ENCODE measurements around the gene PRUNE2.

Gene PRUNE2

GRCh38 chr9:76913467-76913866, 7.6 kb upstream of the PRUNE2 start:
- Mint-ChIP-seq H3K36me3 (ENCODE audit: low read depth) (no peaks in the 10 kb centered on the region), H3K4me1 (ENCODE audit: low read depth) (no peaks in the 10 kb centered on the region), H3K27ac (no peak overlapping the region), H3K9me3 (no peaks in the 10 kb centered on the region), H3K27me3 (peaks cover 34% of the 10 kb centered on the region), H3K4me3 (no peak overlapping the region)

DNA sequence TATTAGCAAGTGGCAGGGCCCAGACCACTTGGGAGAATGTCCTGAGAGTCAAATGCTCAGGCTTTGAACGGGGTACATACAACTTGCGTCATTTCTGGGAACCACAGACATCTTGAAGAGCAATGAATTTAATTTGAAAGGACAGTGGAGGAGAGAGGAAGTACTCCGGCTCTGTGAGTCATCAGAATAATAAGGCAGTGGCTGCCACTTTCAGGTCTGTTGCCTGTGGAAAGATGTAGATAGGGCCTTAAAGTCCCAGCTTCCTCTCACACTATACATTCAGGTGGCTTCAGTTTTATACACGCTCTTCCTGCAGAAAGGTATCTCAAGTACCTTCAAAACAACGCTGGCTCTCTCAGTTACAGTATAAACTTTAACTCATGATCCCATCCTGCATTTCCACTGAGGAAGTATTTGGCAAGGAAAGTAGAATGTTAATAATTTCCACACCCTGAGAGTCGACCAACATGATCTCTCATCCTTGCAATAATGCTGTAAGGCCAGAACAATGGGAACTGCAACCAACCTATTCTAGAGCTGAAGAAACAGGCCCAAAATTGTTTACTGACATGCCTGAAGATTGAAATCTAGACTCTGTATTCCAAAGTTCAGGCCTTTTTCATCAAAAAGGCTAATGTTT, 6.8 kb upstream of the PRUNE2 start:
- peak overlapping the region; percentile 15 for H3K27ac Mint-ChIP-seq

DNA sequence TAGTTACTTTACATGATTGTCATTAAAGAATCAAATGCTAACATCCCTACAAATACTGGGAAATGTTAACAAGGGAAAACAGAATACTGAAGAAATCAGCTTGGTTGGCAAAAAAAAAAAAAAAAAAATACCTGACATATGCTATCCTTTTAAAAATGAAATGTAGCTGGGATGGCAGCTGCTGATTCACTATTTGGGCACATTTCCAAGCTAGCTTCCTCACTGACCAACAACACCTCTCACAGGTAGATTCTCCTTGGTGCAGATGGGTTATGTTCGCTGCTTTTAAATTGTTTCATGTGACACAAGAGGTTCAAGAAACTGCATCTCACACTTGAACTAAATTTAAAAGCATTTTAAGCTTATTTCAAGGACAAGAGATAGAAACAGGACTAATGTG, 6.1 kb upstream of the PRUNE2 start:
- no peaks in the 10 kb centered on the region for H3K4me1 Mint-ChIP-seq (ENCODE audit: low read depth)
- no peaks in the 10 kb centered on the region for H3K9me3 Mint-ChIP-seq
- peaks cover 40% of the 10 kb centered on the region for H3K27me3 Mint-ChIP-seq
- no peaks in the 10 kb centered on the region for H3K36me3 Mint-ChIP-seq (ENCODE audit: low read depth)
- no peak overlapping the region for H3K27ac Mint-ChIP-seq
- no peak overlapping the region for H3K4me3 Mint-ChIP-seq

More for the DNA sequence above, 6.8 kb upstream of the PRUNE2 start:
- Mint-ChIP-seq H3K36me3 (ENCODE audit: low read depth) (no peaks in the 10 kb centered on the region), H3K9me3 (no peaks in the 10 kb centered on the region), H3K27me3 (peaks cover 35% of the 10 kb centered on the region), H3K4me1 (ENCODE audit: low read depth) (no peaks in the 10 kb centered on the region), H3K4me3 (no peak overlapping the region)

DNA sequence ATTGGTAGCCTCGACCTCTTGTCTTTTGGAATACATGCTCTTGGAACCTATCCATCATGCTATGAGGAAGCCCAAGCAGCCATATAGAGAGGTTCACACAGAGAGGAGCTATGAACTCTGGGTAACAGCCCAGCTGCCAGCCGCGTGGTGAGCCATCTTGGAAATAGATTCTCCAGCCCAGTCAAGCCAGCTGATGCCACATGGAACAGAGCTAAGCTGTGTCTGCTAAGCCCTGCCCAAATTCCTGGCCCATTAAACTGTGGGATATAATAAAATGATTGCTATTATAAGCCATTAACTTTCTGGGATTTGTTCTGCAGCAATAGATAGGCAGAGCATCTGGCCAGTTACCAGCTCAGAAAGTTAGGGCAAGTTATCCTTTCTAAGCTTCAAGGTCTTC, 4.9 kb upstream of the PRUNE2 start:
- Mint-ChIP-seq H3K36me3 (ENCODE audit: low read depth) (no peaks in the 10 kb centered on the region), H3K4me3 (no peak overlapping the region), H3K9me3 (no peaks in the 10 kb centered on the region), H3K27me3 (peaks cover 36% of the 10 kb centered on the region), H3K4me1 (ENCODE audit: low read depth) (no peaks in the 10 kb centered on the region), H3K27ac (no peak overlapping the region)

DNA sequence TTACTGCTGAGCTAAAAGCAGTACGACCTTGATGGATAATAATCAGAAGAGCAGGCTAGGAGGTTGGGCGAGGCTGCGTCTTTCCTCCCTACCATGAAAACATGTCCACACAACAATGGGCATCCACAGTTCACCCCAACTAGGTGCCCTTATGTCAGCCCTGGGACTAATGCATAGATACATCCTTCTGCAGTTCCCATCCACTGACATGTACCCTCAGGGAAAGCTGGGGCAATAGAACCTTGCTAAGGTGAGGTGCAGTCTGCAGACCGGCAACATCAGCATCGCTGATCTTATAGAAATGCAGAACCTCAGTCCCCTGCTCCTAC, 697 bp upstream of the PRUNE2 start:
- Mint-ChIP-seq H3K27ac (no peak overlapping the region), H3K4me3 (no peak overlapping the region), H3K36me3 (ENCODE audit: low read depth) (no peaks in the 10 kb centered on the region), H3K27me3 (peaks cover 48% of the 10 kb centered on the region), H3K9me3 (no peaks in the 10 kb centered on the region), H3K4me1 (ENCODE audit: low read depth) (no peaks in the 10 kb centered on the region)

GRCh38 chr9:76904661-76905457, 1.1 kb downstream of the PRUNE2 start:
- peaks cover 54% of the 10 kb centered on the region for H3K27me3 Mint-ChIP-seq
- H3K4me1 Mint-ChIP-seq (ENCODE audit: low read depth) = no peaks in the 10 kb centered on the region
- no peak overlapping the region for H3K27ac Mint-ChIP-seq
- no peak overlapping the region for H3K4me3 Mint-ChIP-seq
- no peaks in the 10 kb centered on the region for H3K36me3 Mint-ChIP-seq (ENCODE audit: low read depth)
- H3K9me3 Mint-ChIP-seq = no peaks in the 10 kb centered on the region

DNA sequence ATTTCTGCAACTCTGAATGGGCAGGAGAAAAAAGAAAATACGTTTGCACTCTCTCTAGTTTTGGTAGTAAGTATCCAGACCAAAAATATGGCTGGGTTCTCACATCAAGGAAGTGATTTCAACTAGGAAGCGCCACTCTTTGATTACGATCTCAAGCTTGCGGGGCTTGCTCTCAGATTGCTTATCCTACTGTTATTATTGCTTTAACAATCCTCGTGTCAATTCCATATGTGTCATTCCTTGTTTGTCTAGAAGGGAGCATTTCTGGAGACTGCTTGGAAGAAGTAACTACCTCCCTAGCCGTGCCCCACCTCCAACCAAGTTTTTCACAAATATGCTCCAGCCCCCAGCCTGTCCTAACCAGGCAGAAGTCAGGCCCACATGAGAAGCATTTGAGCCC, 3.5 kb downstream of the PRUNE2 start:
- Mint-ChIP-seq H3K36me3 (ENCODE audit: low read depth) (no peaks in the 10 kb centered on the region), H3K4me1 (ENCODE audit: low read depth) (no peaks in the 10 kb centered on the region), H3K4me3 (no peak overlapping the region), H3K9me3 (no peaks in the 10 kb centered on the region), H3K27me3 (peaks cover 46% of the 10 kb centered on the region), H3K27ac (no peak overlapping the region)

- no peaks in the 10 kb centered on the region for H3K9me3 Mint-ChIP-seq
- no peaks in the 10 kb centered on the region for H3K36me3 Mint-ChIP-seq (ENCODE audit: low read depth)
- H3K4me3 Mint-ChIP-seq = no peak overlapping the region
- H3K27ac Mint-ChIP-seq = no peak overlapping the region
- no peaks in the 10 kb centered on the region for H3K4me1 Mint-ChIP-seq (ENCODE audit: low read depth)
- peaks cover 41% of the 10 kb centered on the region for H3K27me3 Mint-ChIP-seq
Measured at GRCh38 chr9:76901801-76902200, 4.1 kb downstream of the PRUNE2 start.

GRCh38 chr9:76900884-76901440, 5.0 kb downstream of the PRUNE2 start:
- no peaks in the 10 kb centered on the region for H3K9me3 Mint-ChIP-seq
- H3K27me3 Mint-ChIP-seq = peaks cover 40% of the 10 kb centered on the region
- H3K36me3 Mint-ChIP-seq (ENCODE audit: low read depth) = no peaks in the 10 kb centered on the region
- H3K4me3 Mint-ChIP-seq = no peak overlapping the region
- no peaks in the 10 kb centered on the region for H3K4me1 Mint-ChIP-seq (ENCODE audit: low read depth)
- H3K27ac Mint-ChIP-seq = no peak overlapping the region

DNA sequence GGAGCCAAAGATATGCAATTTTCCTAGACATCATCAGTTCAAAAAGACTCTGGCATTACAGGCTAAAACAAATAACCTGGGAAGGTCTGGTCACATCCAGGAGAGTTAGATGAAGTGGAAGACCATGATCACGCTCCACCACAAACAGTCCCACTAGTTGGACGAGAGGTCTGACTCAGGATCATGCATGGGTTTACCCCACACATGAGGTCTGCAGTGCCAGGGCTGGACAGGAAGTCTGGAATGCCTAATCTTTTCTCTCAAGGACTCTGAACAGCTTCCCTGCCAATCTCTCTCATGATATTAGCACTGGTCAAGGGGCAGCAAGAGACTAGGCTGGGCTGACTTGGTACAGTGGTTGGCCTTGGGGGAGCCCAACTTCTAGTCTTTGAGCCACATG, 7.1 kb downstream of the PRUNE2 start:
- peaks cover 23% of the 10 kb centered on the region for H3K27me3 Mint-ChIP-seq
- no peaks in the 10 kb centered on the region for H3K36me3 Mint-ChIP-seq (ENCODE audit: low read depth)
- H3K27ac Mint-ChIP-seq = no peak overlapping the region
- no peaks in the 10 kb centered on the region for H3K4me1 Mint-ChIP-seq (ENCODE audit: low read depth)
- no peak overlapping the region for H3K4me3 Mint-ChIP-seq
- no peaks in the 10 kb centered on the region for H3K9me3 Mint-ChIP-seq

DNA sequence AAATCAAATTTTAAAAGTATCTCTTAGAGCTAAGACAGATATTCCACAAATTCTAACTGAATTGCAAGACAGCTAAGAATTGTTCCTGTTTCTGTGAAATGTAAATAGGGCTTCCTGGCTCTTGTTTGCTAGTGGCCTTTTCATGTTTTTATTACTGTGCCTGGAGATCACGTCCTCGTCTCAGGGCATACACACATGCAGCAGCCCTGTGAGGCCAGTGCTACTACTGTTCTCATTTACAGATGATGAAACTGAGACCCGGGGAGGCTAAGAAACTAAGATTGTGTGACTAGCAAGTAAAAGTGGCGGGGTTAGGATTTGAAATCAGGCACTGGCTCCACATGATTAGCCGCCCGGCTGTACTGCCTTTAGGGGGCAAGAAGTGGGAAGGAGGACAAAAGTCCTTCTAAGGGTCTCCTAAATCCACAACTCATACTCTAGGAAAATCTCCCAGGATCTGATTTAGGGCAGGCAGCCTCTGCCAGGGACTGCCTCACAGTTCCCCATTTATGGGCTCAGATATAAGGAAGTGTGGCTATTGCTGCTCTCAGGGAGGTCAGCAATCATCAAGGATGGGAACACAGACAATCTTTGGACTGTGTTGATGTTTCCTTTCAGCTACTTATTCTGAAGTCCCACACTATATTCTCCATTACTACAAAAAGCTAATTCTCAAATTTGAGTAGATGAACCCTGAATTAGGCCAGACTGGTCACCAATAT, 7.9 kb downstream of the PRUNE2 start:
- no peaks in the 10 kb centered on the region for H3K9me3 Mint-ChIP-seq
- peaks cover 23% of the 10 kb centered on the region for H3K27me3 Mint-ChIP-seq
- H3K4me1 Mint-ChIP-seq (ENCODE audit: low read depth) = no peaks in the 10 kb centered on the region
- no peaks in the 10 kb centered on the region for H3K36me3 Mint-ChIP-seq (ENCODE audit: low read depth)
- H3K4me3 Mint-ChIP-seq = no peak overlapping the region
- H3K27ac Mint-ChIP-seq = no peak overlapping the region

DNA sequence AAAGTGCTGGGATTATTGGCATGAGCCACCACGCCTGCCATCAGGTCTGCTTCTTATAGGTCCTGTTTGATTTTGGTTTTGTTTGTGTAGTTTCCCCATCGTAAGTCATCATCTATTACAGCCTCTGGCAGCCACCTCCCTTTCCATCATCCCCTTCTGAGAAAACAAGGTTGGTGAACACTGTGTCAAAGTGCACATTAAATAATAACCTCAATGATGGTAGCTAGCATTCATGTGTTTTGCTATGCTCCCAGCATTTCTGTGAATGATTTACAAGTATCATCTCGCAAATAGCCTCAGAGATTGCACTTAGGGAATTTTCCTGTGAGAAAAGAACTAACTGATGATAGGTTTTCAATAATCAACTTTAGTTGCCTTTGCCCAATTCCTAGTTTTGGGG, 9.9 kb downstream of the PRUNE2 start:
- peaks cover 19% of the 10 kb centered on the region for H3K27me3 Mint-ChIP-seq
- H3K36me3 Mint-ChIP-seq (ENCODE audit: low read depth) = no peaks in the 10 kb centered on the region
- no peak overlapping the region for H3K4me3 Mint-ChIP-seq
- no peaks in the 10 kb centered on the region for H3K9me3 Mint-ChIP-seq
- no peak overlapping the region for H3K27ac Mint-ChIP-seq
- H3K4me1 Mint-ChIP-seq (ENCODE audit: low read depth) = no peaks in the 10 kb centered on the region

- H3K4me1 Mint-ChIP-seq (ENCODE audit: low read depth) = no peaks in the 10 kb centered on the region
- H3K27ac Mint-ChIP-seq = no peak overlapping the region
- no peak overlapping the region for H3K4me3 Mint-ChIP-seq
- H3K36me3 Mint-ChIP-seq (ENCODE audit: low read depth) = no peaks in the 10 kb centered on the region
- peaks cover 13% of the 10 kb centered on the region for H3K27me3 Mint-ChIP-seq
- no peaks in the 10 kb centered on the region for H3K9me3 Mint-ChIP-seq
Measured at GRCh38 chr9:76895186-76895585, 10.7 kb downstream of the PRUNE2 start.

GRCh38 chr9:76894198-76894597, 11.7 kb downstream of the PRUNE2 start:
- Mint-ChIP-seq H3K9me3 (no peaks in the 10 kb centered on the region), H3K4me3 (no peak overlapping the region), H3K27me3 (peaks cover 6% of the 10 kb centered on the region), H3K36me3 (ENCODE audit: low read depth) (no peaks in the 10 kb centered on the region), H3K4me1 (ENCODE audit: low read depth) (no peaks in the 10 kb centered on the region), H3K27ac (no peak overlapping the region)

DNA sequence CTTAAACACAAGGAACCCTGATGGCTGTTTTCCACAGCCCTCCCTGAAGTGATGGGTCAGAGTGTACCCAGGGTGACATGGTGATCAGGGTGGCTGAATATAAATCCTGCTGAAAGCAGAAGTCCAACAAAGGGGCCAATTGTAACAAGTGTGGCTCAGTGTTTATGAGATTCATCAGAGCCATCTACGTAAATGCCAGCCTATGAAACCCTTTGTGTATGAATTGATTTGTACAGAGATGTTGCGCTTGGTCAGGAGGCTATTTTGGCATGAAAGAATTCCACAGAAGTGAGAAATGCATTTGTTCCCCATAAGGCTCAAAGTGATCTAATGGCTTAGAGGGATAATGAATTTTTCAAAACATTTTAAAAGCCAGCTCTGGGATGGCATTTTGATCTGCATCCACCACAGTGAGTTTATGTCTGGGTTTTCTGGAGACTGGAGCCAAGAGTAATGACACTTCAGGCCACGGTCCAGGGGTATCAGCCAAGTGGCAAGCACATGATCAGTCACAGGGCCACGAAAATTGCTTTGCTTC, 12.4 kb downstream of the PRUNE2 start:
- H3K27me3 Mint-ChIP-seq = peaks cover 6% of the 10 kb centered on the region
- H3K36me3 Mint-ChIP-seq (ENCODE audit: low read depth) = no peaks in the 10 kb centered on the region
- H3K4me1 Mint-ChIP-seq (ENCODE audit: low read depth) = no peaks in the 10 kb centered on the region
- no peak overlapping the region for H3K27ac Mint-ChIP-seq
- no peaks in the 10 kb centered on the region for H3K9me3 Mint-ChIP-seq
- H3K4me3 Mint-ChIP-seq = no peak overlapping the region

Measured in stimulated activated naive CD8-positive, alpha-beta T cell treated with anti-CD3 and anti-CD28 coated beads, Interleukin-15, Interleukin-2, amounts not matched to agents 100 ng/mL and 50 ng/mL, for 24 hours (primary cell).